Coronary artery (tissue), 2 donors: Measurements from ENCODE around the gene TGFBR3.

Experiments
- DNase-seq: peaks from one replicate; pipeline ENCODE4 v3.0.0-alpha.2; 2017; ENCODE audit warnings: low spot score
- H3K27ac ChIP-seq, 2 donors: fragments of 200-600 bp; sonication (generic); one replicate each; pipeline ENCODE4 v1.5.1; 2016 to 2019
- H3K4me3 ChIP-seq: fragments of 200-600 bp; sonication (generic); 2 replicates; pipeline ENCODE4 v1.5.1; 2016; ENCODE audit warnings: mild to moderate bottlenecking, moderate library complexity
- CTCF ChIP-seq: fragments of 200-600 bp; sonication (generic); IDR thresholded peaks from one replicate; pipeline ENCODE4 v1.5.1; 2019; ENCODE audit warnings: antibody characterized with exemption

TGFBR3 gene

GRCh38 chr1:91796390-91796654 is 89.6 kb downstream of the TGFBR3 start:
- no peak for TF ChIP-seq CTCF
- DNase-seq: no peak
- H3K4me3 ChIP-seq: no peak overlapping the region
- peak overlapping the region in 1 of 2 donors; percentile 20 for H3K27ac ChIP-seq

- Histone ChIP-seq H3K27ac (peak overlapping the region in 1 of 2 donors; percentile 20), H3K4me3 (no peak overlapping the region)
- no peak for TF ChIP-seq CTCF
- no peak for DNase-seq
These were observed 90.2 kb downstream of the TGFBR3 start for GRCh38 chr1:91795591-91796389.

- DNase-seq: no peak
- H3K27ac ChIP-seq: no peak overlapping the region
- H3K4me3 ChIP-seq: no peak overlapping the region
- no peak for TF ChIP-seq CTCF
These were observed 92.1 kb downstream of the TGFBR3 start for GRCh38 chr1:91793877-91794276.

GRCh38 chr1:91793189-91793588 is 92.8 kb downstream of the TGFBR3 start:
- DNase-seq: no peak
- Histone ChIP-seq H3K4me3 (no peak overlapping the region), H3K27ac (peak overlapping the region in 1 of 2 donors; percentile 2)
- no peak for TF ChIP-seq CTCF

- H3K4me3 ChIP-seq: no peak overlapping the region
- no peak overlapping the region for H3K27ac ChIP-seq
- TF ChIP-seq CTCF: no peak
These were observed 93.4 kb downstream of the TGFBR3 start for GRCh38 chr1:91792489-91793071.

GRCh38 chr1:91791691-91792488 is 94.1 kb downstream of the TGFBR3 start:
- Histone ChIP-seq H3K27ac (no peak overlapping the region), H3K4me3 (no peak overlapping the region)
- no peak for DNase-seq
- TF ChIP-seq CTCF: no peak

More at GRCh38 chr1:91792489-91793071, 93.4 kb downstream of the TGFBR3 start:
- DNase-seq: no peak
